ENCODE measurements around the gene EYA2.

EYA2 gene

GRCh38 chr20:47042464-47042863 is 147.8 kb downstream of the EYA2 start:
- no peak for DNase-seq

DNA sequence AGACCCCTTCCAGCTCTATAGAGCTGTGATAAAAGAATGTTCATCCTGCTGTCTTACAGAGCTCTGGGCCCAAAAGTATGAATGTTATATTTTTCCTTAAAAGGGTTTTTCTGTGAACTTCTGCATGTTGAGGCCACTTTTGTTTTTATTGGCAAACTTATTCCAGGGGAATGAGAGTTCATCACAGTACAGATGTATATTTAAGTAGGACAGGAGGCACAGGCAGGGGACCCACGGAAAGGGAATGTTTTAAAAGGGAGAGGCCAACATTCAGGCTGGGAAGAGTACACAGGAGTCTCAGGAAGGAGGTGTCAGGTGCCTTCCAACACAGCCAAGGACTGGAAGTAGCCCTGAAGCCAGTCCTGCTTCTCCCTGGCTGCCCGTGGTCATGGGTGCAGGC is 148.4 kb downstream of the EYA2 start:
- DNase-seq, result no peak

GRCh38 chr20:47044938-47045337 is 150.3 kb downstream of the EYA2 start:
- no peak for DNase-seq

- DNase-seq, result no peak
Measured at GRCh38 chr20:47048054-47048453, 153.4 kb downstream of the EYA2 start.

GRCh38 chr20:47049771-47050170 is 155.1 kb downstream of the EYA2 start:
- no peak for DNase-seq

DNA sequence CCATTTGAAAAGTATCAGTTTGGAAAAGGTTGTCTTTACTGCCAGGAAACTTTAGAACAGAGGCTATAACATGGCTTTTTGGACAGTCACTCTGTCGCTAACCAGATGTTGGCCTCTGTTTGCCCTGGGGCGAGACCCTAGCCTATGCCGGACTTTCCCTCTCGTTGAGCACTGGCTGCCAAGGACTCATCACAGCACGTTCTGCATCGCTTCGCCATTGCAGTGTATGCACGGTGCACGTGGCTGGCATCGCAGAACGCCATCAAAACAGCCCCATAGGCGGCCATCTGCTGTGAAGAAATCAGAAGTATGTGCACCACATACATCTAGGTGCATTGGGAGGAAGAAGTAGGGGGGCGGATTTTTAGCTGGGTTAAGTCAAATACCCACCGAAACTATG is 156.4 kb downstream of the EYA2 start:
- DNase-seq, result no peak

GRCh38 chr20:47051936-47052526 is 157.4 kb downstream of the EYA2 start:
- DNase-seq, result no peak

GRCh38 chr20:47054506-47054905 is 159.9 kb downstream of the EYA2 start:
- DNase-seq, result no peak

DNA sequence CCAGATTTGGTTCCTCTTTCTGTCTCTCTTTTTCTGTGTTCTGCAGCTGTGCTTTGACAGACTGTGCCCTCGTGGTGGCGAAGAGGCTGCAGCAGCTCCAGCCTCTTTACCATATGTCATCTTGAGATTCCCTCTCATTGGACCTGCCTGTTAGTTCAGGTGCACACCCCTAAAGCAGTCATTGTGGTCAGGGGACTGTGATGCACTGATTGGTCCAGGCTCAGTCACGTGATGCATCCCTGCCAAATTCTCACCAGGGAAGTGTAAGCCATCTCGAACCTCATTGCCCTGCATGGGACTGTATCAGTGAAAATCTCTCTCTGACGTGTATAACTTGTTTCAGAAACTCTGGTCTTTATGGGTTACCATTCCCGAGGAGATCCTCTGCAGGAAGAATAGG is 160.3 kb downstream of the EYA2 start:
- no peak for DNase-seq

- no peak for DNase-seq
Measured at GRCh38 chr20:47055699-47056369, 161.2 kb downstream of the EYA2 start.

GRCh38 chr20:47057661-47058060 is 163.0 kb downstream of the EYA2 start:
- DNase-seq, result no peak

DNA sequence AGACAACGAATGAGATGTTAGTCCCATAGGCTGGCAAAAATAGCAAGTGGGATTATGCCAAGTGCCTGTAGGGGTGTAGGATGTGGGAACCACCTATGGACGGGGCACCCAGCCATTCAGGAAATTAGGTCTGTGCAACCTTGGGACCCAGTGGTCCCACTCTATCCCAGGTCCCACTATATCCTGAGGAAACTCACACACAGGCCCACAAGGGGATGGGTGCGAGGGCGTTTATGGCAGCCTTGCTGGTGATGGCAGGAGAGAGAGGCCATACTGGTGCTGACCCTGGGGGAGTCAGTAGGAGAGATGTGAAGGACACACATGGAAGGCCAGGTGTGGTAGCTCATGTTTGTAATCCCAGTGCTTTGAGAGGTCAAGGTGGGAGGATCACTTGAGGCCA is 163.6 kb downstream of the EYA2 start:
- DNase-seq, result no peak

- DNase-seq, result no peak
Measured at GRCh38 chr20:47059536-47059935, 164.9 kb downstream of the EYA2 start.

- no peak for DNase-seq
Measured at GRCh38 chr20:47061549-47061948, 166.9 kb downstream of the EYA2 start.

- DNase-seq, result no peak
Measured at GRCh38 chr20:47062226-47062890, 167.7 kb downstream of the EYA2 start.

DNA sequence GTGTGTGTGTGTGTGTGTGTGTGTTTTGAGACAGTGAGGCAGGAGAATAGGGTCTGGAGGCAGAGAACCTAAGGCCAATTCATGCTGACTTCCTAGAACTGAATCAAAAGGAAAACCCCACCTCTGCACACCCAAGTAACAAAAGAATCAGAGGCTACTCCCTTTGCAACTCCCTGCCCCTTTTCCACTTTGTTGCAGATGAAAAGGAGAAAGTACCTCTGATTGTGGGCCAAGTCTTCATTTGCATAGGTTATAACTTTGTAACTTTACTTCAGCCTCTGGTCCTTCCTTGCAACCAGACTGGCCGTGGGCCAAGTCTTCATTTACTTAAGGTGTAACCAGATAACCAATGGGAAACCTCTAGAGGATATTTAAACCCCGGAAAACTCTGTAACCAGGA is 168.8 kb downstream of the EYA2 start:
- no peak for DNase-seq

- no peak for DNase-seq
Measured at GRCh38 chr20:47063808-47064207, 169.2 kb downstream of the EYA2 start.

GRCh38 chr20:47066484-47067270 is 172.0 kb downstream of the EYA2 start:
- DNase-seq, result no peak

- DNase-seq, result no peak
Measured at GRCh38 chr20:47067776-47068175, 173.1 kb downstream of the EYA2 start.

GRCh38 chr20:47070176-47070575 is 175.5 kb downstream of the EYA2 start:
- no peak for DNase-seq

- no peak for DNase-seq
Measured at GRCh38 chr20:47071646-47072185, 177.1 kb downstream of the EYA2 start.

- no peak for DNase-seq
Measured at GRCh38 chr20:47073766-47074475, 179.3 kb downstream of the EYA2 start.

DNA sequence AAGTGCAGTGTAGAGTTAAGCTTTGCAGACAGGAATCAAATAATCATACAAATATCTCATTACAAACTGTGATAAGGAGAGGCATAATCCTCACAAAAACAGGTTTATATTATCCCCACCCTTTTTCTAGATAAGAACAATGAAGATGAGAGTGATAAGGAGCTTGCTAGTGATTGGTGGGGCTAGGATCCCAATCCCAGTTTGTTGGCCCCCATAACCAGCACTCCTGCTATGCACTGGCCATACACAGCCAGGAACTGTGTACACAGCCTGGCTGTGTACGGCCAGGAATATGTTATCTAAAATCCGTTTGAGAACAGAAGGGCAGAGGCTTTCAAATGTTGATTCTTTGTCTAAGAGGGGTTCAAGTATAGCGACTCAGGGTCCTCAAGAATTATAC is 180.6 kb downstream of the EYA2 start:
- DNase-seq, result no peak
